ENCODE measurements around the gene ABCA13. TPM values are rescaled to one million over a fixed set of nuclear protein-coding genes. Genes with fewer than 3 reads are reported as not detected.

ABCA13 gene
- total RNA-seq, 1 experiment from 2014 or later: 0.03 TPM

DNA sequence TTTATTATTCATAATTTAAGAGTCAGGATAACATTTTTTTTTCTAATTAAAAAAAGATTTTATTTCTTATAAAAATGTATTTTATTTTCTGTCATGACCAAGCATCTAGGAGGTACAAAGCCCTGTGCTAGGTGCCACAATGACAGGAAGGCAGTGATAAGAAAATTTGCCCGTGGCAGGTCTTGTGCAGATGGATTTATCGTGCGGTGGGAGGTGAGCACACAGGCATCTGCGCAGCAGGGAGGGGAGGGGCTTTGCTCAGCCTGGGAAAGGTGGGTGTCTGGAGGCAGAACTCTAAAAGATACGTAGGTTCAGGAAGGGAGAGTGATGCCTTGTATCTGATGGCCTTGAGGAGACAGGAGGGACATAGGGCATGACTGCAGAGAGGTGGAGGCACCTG, 115.6 kb downstream of the ABCA13 start:
- no peak for DNase-seq (ENCODE audit: low spot score)
- in situ Hi-C loops (cut with HindIII; ENCODE audit: low sequenced_read_pairs): no loop called here

DNA sequence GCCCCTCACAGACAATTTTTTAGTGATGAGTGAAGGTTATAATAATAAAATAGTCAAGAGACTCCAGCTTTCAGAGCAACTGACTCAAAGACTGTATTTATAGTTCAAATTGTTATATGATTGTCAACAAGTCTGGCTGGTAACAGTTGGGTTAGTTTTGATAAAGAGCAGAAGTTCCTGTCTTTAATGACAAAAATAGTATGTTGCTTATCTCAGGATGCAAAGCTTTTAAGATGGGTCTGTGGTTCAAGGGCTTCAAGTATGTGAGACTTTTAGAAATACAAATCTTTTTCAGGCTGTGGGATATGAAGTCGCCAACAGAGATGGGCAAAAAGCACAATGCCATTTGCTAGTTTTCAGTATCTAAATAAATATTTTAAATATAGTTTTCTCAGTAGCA, 118.4 kb downstream of the ABCA13 start:
- no peak for DNase-seq (ENCODE audit: low spot score)
- in situ Hi-C loops (cut with HindIII; ENCODE audit: low sequenced_read_pairs): no loop called here

DNA sequence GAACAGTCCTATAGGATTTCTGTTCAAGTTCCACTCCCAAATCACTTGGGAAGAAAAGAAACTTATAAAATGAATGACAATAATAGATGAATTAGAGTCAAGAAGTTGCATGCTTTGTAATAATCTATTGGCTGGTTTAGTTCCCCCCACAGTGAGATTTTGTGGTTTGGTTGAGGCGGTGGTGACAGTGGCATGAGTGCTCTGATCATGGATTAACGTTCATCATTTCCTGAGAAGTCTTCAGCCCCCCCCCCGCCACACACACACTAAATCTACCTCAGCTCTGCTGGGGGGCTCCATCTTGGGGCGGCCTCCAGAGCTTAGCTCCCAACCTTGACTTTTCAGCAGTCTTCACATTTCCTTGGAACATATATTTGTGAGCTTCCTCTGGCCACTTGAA, 121.7 kb downstream of the ABCA13 start:
- no peak for DNase-seq (ENCODE audit: low spot score)
- in situ Hi-C loops (cut with HindIII; ENCODE audit: low sequenced_read_pairs): no loop called here

DNA sequence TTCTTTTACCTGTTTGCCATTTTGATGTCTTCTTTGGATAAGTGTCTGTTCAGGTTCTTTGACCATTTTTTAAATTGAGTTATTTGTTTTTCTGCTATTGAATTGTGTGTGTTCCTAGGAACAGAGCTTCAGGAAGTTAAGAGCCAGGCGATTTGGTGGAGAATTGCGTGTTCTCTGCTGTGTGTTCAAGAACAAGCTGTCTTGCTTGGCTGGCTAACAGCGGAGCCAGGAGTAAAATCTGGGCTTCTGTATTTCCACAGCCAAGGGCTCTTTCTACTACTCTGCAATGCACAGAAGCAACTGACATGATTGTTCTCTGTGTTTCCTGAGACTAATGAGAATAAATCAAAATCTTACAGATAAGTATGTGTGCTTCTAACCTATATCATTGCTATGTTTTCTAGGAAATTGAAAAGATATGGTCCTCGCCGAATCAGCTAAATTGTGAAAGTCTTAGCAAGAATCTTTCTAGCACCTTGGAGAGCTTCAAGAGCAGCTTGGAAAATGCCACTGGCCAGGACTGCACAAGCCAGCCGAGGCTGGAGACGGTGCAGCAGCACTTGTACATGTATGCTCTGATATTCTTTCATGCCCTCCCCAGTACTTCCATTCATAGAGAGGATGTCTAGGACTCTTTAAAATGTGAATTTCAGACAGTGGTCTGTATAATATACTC, 124.2 kb downstream of the ABCA13 start:
- no peak for DNase-seq (ENCODE audit: low spot score)
- in situ Hi-C loops (cut with HindIII; ENCODE audit: low sequenced_read_pairs): no loop called here

DNA sequence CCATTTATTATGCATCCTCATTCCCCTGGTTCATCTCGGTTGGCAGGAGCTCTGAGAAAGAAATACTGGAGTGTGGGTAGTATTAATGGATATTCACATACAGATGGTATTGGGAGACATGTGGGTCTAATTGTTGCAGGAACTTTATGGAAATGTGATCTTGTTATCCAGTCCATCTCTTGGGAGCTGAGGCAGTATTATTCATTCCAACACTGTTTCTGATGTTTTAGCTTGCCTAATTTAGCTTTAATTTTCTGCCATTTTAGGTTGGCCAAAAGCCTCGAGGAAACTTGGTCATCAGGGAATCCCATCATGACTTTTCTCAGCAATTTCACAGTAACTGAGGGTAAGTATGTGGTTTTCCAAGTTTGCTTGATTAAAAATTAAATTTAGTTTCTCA, 125.7 kb downstream of the ABCA13 start:
- DNase-seq (ENCODE audit: low spot score): no peak
- in situ Hi-C loops (cut with HindIII; ENCODE audit: low sequenced_read_pairs): no loop called here

DNA sequence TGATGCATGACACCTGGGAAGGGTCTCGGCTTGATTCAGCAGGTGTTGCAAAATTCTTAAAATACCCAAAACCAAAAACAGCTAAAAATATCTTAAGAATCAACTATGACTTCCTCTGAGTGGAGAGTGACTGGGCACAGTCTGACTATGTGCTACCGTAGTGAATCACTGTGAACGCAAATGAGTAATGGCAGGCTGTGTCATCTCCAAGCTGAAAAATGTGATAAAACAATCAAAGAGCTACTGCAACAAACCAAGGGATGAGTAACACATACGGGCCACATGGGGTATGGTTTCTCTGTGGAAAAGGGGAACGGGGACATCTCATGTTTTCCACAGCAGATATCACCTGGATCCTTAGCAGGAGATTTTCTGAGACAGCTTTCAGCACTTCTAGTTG, 127.5 kb downstream of the ABCA13 start:
- in situ Hi-C loops (cut with HindIII; ENCODE audit: low sequenced_read_pairs): no loop called here
- no peak for DNase-seq (ENCODE audit: low spot score)

DNA sequence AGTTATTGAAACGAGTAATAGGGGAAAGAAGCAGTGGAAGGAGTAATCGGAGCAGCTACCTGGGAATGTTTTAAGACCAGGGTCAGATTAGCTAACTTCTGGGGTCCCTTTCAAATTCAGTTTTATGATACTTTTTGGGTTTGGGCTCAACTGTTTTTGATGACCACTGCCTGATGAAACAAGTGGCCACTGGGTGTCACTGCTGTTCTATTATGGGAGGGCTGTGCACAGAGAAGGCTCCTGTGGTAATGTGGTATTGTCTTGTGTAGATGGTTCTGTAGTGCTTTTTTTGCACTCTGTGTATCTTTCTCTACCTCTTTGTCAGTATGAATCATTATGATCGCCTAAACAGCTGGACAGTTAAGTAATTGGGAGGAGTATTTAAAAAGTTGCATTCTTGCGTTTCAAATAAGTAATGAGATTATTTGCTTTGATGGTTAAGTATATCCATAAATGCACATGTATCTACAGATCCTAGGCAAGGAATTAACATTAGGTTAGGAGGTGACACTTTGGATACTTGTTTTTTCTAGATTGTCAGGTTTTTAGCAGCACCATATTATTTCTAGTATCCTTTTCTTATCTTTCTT, 128.4 kb downstream of the ABCA13 start:
- peak; percentile 79 for DNase-seq (ENCODE audit: low spot score)
- in situ Hi-C loops (cut with HindIII; ENCODE audit: low sequenced_read_pairs): no loop called here

DNA sequence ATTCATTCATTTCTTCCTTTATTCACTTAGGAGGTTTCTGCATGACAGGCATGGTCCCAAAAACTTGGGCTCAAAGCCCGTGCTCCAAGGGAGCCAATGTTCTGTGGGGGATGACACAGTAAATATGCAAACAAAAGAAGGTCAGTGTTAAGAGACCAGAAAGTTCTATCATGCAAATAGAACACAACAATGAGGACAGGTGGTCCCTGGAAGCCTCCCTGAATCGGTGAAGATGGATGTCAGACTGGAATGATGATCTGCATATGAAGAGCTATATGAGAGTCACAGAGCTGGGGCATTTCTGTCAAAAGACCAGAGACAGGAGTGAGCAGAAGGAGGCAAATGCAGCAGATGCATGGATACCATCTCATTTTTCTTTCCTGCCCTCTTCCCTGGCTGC, 129.0 kb downstream of the ABCA13 start:
- no peak for DNase-seq (ENCODE audit: low spot score)
- in situ Hi-C loops (cut with HindIII; ENCODE audit: low sequenced_read_pairs): no loop called here

DNA sequence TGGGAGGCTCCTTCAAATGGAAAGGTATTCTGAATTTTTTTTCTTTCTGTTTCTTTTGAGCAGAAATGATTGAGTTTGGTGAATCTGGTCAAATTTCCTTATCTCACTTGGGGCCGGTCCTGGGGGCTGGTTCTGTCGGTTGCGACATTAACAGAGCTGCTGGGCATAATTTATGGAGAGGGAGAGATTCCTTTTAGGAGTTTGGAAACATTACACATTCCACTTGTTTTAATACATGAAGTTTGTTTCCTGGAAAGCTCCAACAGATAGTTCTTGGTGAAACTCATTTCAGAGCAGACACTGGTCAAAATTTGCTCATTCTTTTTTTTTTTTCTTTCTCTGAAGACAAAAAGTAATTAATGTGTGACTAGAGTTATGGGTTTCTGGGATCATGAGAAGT, 129.9 kb downstream of the ABCA13 start:
- DNase-seq (ENCODE audit: low spot score): no peak
- in situ Hi-C loops (cut with HindIII; ENCODE audit: low sequenced_read_pairs): no loop called here

DNA sequence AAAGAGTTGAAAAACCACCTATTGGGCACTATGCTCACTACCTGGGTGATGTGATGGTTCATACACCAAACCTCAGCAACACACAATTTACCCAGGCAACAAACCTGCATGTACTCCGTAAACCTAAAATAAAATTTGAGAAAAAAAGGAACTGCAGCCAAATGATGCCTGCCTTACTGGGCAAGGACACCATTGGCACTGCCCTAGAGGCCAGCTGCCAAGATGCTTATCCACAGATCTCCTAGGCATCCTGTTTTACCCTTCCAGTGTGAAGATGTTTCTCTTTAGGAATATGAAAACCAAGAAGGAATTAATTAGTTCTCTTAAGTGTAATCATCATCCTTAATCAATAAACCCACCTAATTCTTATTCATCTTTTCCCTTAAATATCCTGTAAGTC, 133.4 kb downstream of the ABCA13 start:
- DNase-seq (ENCODE audit: low spot score): peak; percentile 78
- in situ Hi-C loops (cut with HindIII; ENCODE audit: low sequenced_read_pairs): no loop called here

DNA sequence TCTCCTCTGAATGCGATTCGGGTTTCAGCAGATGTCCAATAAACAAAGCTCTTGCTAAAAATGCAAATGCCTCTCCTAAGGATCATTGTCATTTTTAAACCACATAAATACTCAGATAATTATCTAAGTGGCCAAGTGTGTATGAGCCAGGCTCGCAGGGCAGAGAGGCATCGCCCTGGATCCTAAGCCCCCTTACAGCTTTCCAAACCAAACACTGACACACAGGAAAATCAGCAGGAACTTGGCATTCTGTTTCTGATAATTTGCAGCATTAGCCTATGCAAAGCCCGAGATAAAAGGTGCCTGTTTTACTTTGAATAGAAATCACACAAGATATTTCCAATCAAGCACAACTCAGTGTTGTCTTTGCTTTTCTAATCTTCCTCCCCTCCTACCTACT, 134.4 kb downstream of the ABCA13 start:
- in situ Hi-C loops (cut with HindIII; ENCODE audit: low sequenced_read_pairs): no loop called here
- DNase-seq (ENCODE audit: low spot score): no peak

DNA sequence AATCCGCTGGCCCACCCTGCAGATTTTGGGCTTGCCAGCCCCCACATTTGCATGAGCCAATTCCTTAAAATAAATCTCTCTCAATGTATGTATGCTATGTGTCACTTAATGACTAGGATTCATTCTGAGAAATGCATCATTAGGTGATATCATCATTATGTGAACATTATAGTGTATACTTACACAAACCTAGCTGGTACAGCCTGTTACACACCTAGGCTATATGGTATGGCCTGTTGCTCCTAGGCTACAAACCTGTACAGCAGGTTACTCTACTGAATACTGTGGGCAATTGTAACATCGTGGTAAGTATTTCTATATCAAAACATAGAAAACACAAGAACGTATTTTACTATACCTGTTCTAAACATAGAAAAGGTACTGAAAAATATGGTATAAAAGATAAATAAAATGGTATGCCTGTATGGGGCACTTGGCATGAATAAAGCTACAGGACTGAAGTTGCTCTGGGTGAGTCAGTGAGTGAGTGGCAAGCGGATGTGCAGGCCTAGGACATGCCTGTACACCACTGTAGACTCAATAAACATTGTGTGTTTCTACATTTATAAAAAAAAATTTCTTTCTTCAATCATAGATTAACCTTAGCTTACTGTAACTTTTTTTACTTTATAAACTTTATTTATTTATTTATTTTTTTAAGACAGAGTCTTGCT, 135.9 kb downstream of the ABCA13 start:
- in situ Hi-C loops (cut with HindIII; ENCODE audit: low sequenced_read_pairs): no loop called here
- DNase-seq (ENCODE audit: low spot score): no peak

DNA sequence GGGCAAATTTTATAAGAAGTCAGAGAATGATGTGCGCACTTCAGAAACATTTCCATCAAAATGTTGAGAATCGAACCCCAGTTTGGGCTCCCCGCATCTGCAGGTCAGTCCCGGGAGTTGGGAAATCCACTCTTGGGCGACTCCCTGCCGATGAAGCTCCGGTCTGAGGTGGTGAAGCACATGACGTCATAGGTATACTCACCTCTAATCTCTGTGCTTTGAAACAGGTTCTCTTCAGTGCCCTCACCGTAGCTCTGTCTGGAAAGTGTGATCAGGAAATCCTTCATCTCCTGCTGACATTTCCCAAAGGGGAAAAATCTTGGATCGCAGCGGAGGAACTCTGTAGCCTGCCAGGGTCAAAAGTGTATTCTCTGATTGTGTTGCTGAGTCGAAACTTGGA, 138.5 kb downstream of the ABCA13 start:
- in situ Hi-C loops (cut with HindIII; ENCODE audit: low sequenced_read_pairs): no loop called here
- no peak for DNase-seq (ENCODE audit: low spot score)

DNA sequence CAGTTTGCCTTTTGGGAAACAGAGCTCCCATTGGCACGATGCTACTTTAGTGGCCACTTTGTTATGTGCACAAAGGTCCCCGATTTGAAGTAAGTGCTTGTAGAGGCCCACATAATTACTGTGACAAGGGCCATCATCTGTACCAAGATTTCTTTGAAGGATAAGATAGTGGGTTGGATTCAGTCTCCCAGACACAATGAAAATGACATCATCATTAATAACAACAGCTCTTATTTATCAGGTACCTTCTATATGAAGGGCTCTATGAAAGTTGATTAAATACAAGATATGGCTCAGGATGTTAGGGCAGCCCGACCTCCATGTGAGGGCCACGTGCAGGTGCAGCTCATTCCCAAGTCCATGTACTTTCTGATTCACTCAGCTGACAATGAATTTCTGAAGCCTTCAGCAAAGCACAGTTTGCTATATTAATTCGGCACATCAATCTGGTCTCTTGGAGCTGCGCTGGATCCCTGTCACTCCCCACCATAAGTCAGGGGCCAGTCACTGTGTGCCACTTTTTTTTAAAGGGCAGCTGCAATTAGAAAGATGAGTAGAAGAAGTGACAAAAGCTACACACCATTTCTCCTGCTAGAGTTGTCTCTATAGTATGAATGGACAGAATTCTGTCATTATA, 140.3 kb downstream of the ABCA13 start:
- DNase-seq (ENCODE audit: low spot score): no peak
- in situ Hi-C loops (cut with HindIII; ENCODE audit: low sequenced_read_pairs): no loop called here

DNA sequence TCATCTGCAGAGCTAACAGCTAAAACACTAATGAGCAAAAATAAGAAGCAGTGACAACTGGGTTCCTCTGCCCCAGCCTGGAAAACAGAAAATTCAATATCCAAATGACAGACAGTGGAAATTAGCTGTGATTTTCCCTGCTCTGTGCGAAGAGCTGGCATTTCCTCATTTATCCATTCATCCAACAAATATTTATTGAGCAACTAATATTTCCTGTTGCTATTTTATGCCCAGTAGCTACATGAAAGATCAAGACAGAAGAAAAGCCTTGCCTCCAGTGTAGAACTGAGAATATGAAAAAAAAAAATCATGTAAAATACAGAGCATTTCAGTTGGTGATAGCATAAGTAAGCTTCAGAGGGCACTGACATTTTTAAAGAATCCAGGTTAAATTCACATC, 140.9 kb downstream of the ABCA13 start:
- in situ Hi-C loops (cut with HindIII; ENCODE audit: low sequenced_read_pairs): no loop called here
- DNase-seq (ENCODE audit: low spot score): no peak

DNA sequence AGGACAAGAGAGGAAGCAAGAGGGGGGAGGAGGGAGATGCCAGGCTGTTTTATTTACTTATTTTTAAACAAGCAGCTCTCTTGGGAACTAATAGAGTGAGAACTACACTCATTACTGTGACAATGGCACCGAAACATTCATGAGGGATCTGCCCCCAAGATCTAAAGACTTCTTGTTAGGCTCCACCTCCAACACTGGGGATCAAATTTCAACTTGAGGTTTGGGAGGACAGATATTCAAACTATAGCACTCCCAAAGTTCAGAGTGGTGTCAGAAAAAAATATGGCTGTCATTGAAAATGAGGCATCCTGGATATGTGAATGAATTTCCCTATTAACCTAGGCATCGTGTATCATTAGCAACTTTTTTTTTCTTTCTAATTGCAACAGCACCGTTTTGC, 145.5 kb downstream of the ABCA13 start:
- DNase-seq (ENCODE audit: low spot score): no peak
- in situ Hi-C loops (cut with HindIII; ENCODE audit: low sequenced_read_pairs): no loop called here

DNA sequence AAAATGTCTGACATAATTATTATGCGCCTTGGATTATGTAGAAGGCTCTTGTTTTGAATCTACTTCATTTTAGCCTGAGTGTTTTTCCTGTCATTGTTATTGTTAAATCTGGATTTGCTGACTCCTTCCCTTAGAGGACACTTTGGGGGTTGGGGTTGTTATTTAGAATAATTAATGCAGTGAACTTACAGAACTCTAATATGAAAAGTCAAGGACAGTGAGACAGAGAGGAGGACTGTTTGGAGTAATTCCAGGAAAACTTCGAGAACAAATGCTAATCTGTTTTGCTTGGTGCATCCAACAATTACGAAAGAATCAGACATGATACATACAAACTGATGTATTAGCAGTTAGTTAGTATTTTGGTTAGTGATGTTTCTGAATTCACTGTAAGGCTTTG, 146.1 kb downstream of the ABCA13 start:
- in situ Hi-C loops (cut with HindIII; ENCODE audit: low sequenced_read_pairs): no loop called here
- no peak for DNase-seq (ENCODE audit: low spot score)

DNA sequence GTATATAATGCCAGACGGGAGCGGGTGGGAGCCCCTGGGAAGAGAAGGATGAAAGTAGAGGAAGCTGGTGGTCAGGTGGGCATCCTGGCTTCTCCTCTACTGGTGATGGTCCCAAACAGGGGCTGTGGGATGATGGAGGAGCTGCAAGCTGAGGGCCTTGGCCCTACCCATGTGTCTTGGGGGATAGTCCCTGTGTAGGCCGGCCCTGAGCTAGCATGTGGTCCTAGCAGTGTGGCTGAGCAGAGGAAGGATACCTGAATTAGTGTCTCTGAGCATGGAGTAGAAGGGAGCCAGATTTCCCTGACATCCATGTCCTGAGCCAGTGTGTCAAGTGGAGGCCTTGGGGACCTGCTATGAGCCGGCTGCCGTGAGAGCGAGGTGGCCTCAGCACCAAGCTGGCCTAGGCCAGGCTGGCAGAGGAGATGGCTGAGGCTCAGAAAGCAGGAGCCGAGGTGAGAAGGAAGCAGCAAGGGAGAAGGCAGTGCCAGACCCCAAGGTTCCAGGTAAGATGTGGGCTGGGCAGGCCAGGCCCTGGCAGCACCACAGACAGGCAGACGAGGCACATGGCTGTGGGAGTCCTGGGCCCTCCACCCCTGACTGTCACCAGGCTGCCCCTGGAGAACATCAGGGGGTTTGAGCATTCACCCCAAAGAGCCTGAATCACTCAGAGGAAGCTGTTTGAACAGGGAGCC, 150.2 kb downstream of the ABCA13 start:
- in situ Hi-C loops (cut with HindIII; ENCODE audit: low sequenced_read_pairs): no loop called here
- no peak for DNase-seq (ENCODE audit: low spot score)

DNA sequence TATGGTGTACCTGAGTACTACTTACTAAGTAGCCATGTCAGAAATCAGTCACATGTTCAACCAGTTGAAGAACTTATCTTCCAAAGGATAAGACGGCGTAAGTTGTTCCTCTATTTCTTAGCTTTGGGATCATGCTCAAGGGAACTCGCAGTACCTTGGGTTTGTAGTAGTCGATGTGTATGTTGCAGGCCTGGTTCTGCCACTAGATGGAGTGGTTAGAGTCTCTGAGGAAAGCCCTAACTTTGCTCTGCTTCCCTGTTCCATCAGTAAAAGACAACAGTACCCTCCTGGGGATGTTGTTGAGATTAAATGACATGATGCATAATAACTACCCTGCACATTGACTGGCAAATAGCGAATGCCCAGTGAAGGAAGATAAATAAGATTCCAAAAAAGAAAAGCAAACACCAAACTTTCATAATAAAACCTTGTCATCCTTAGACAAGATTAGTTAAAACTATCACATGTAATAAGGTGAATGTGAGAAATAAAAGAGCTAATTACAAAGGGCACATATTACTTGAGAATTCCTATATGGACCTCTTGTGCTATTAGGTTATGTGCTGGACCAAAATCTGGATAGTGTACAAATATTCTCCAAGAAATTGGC, 165.9 kb downstream of the ABCA13 start:
- in situ Hi-C loops (cut with HindIII; ENCODE audit: low sequenced_read_pairs): no loop called here
- peak; percentile 35 for DNase-seq (ENCODE audit: low spot score)

Measured in G401 (cell line).